Upper lobe of right lung (tissue), 1 donor: ENCODE results near the gene SLC35F3. TPM values are rescaled to one million over a fixed set of nuclear protein-coding genes. Genes with fewer than 3 reads are reported as not detected.
A peak's percentile ranks its signal among the peaks of the same experiment; 100 is the strongest.

Experiments
- ATAC-seq: fragments of 200-7000 bp; cut with Tn5 transposase; one replicate; pipeline ENCODE4 v1.9.1; 2020; ENCODE audit warnings: mild to moderate bottlenecking, moderate library complexity
- DNase-seq: peaks from one replicate; pipeline ENCODE4 v3.0.0-alpha.2; 2020
- H3K27ac ChIP-seq: fragments of 200-600 bp; one replicate; pipeline ENCODE4 v1.8.0; 2022
- H3K27me3 ChIP-seq: fragments of 200-600 bp; one replicate; pipeline ENCODE4 v1.8.0; 2022; ENCODE audit warnings: mild to moderate bottlenecking
- H3K36me3 ChIP-seq: fragments of 200-600 bp; one replicate; pipeline ENCODE4 v1.8.0; 2022
- H3K4me1 ChIP-seq: fragments of 200-600 bp; one replicate; pipeline ENCODE4 v1.8.0; 2022
- H3K4me3 ChIP-seq: fragments of 200-600 bp; one replicate; pipeline ENCODE4 v1.8.0; 2022; ENCODE audit warnings: mild to moderate bottlenecking
- H3K9me3 ChIP-seq: fragments of 200-600 bp; one replicate; pipeline ENCODE4 v1.8.0; 2022
- CTCF ChIP-seq: fragments of 200-600 bp; IDR thresholded peaks from one replicate; pipeline ENCODE4 v1.8.0; 2022; ENCODE audit warnings: antibody characterized with exemption
- intact Hi-C: fragments of 100-400 bp; cut with DNase I; formaldehyde crosslinking; loops from one replicate; pipeline ENCODE4 v1.11.0; 2022
- microRNA-seq: library from miRNA; unstranded; fragments of <30 nt; microRNA quantifications from one replicate; pipeline ENCODE4 v1.2.0, GENCODE V29; 2020; ENCODE audit warnings: borderline microRNAs expressed
- total RNA-seq: library from RNA; stranded (reverse); fragmentation: NEBNext Ultra II Directional; extraction: Animal tissue kit (Norgen Biotek cat#: 25700); gene quantifications from one replicate; pipeline ENCODE4 v1.2.1, GENCODE V29; 2021
- donor health status: DM: no; HTN: yes; CAD: no; lungs with severe emphysema.

Gene SLC35F3
- total RNA-seq, 1 donor from 2014 or later: 0.29 TPM

GRCh38 chr1:234369784-234370183, 465.3 kb downstream of the SLC35F3 start:
- Histone ChIP-seq H3K4me1 (peaks cover 14% of the 10 kb centered on the region), H3K27me3 (no peaks in the 10 kb centered on the region), H3K4me3 (no peak overlapping the region), H3K27ac (no peak overlapping the region), H3K9me3 (no peaks in the 10 kb centered on the region), H3K36me3 (no peaks in the 10 kb centered on the region)
- DNase-seq (no peak), ATAC-seq (no peak)
- intact Hi-C loops: no loop called here
- no peak for TF ChIP-seq CTCF

GRCh38 chr1:234371414-234371813, 466.9 kb downstream of the SLC35F3 start:
- peaks cover 4% of the 10 kb centered on the region for H3K36me3 ChIP-seq
- H3K27me3 ChIP-seq: no peaks in the 10 kb centered on the region
- DNase-seq (no peak), ATAC-seq (no peak)
- TF ChIP-seq CTCF: no peak
- intact Hi-C loops: no loop called here
- no peak overlapping the region for H3K27ac ChIP-seq
- H3K4me3 ChIP-seq: no peak overlapping the region
- H3K4me1 ChIP-seq: peaks cover 14% of the 10 kb centered on the region
- no peaks in the 10 kb centered on the region for H3K9me3 ChIP-seq

GRCh38 chr1:234372011-234372757, 467.7 kb downstream of the SLC35F3 start:
- intact Hi-C loops: no loop called here
- Histone ChIP-seq H3K4me3 (peak overlapping the region; percentile 89), H3K27ac (no peak overlapping the region), H3K9me3 (no peaks in the 10 kb centered on the region), H3K27me3 (no peaks in the 10 kb centered on the region), H3K4me1 (peaks cover 14% of the 10 kb centered on the region), H3K36me3 (peaks cover 9% of the 10 kb centered on the region)
- no peak for DNase-seq
- no peak for ATAC-seq
- no peak for TF ChIP-seq CTCF

- DNase-seq: peak; percentile 95
- peak; percentile 97 for ATAC-seq
- H3K27me3 ChIP-seq: no peaks in the 10 kb centered on the region
- peaks cover 20% of the 10 kb centered on the region for H3K36me3 ChIP-seq
- no peaks in the 10 kb centered on the region for H3K9me3 ChIP-seq
- peak within 1 kb of the TSS; percentile 89 for H3K4me3 ChIP-seq
- H3K4me1 ChIP-seq: peaks cover 14% of the 10 kb centered on the region
- no peak for TF ChIP-seq CTCF
- intact Hi-C loops: no loop called here
- H3K27ac ChIP-seq: peak within 1 kb of the TSS; percentile 99
Measured at GRCh38 chr1:234373064-234373958, 468.8 kb downstream of the SLC35F3 start, which contains the start of gene COA6. COA6 (plus strand) TSS chr1:234373456; CDS start chr1:234373467, 11 bp downstream.

- H3K27me3 ChIP-seq: no peaks in the 10 kb centered on the region
- H3K4me3 ChIP-seq: peak overlapping the region; percentile 89
- TF ChIP-seq CTCF: no peak
- peak overlapping the region; percentile 99 for H3K27ac ChIP-seq
- DNase-seq (no peak), ATAC-seq (peak; percentile 45)
- peaks cover 14% of the 10 kb centered on the region for H3K4me1 ChIP-seq
- H3K9me3 ChIP-seq: no peaks in the 10 kb centered on the region
- peaks cover 26% of the 10 kb centered on the region for H3K36me3 ChIP-seq
- intact Hi-C loops: no loop called here
Measured at GRCh38 chr1:234373959-234374254, 469.4 kb downstream of the SLC35F3 start.

Small RNA genes within 50 kb of the gene (microRNA-seq; reads per million reads assigned to microRNA genes)
- not detected for gene MIR4671
